Uterus (tissue), 4 donors: ENCODE data around the gene GNB1. TPM values are rescaled to one million over a fixed set of nuclear protein-coding genes. Genes with fewer than 3 reads are reported as not detected.

ENCODE experiments used
- DNase-seq, 2 donors: peaks; one replicate each; pipeline ENCODE4 v3.0.0-alpha.2; 2019 to 2020
- H3K27ac ChIP-seq, 2 donors: fragments of 200-600 bp; sonication (generic); 1 replicate in 1 of 2; 2 replicates in 1 of 2; pipeline ENCODE4 v1.5.1; 2016 to 2018
- H3K27me3 ChIP-seq, 2 donors: fragments of 200-600 bp; sonication (generic); one replicate each; pipeline ENCODE4 v1.5.1; 2018 to 2019; ENCODE audit warnings: control low read depth in 1 of 2
- H3K36me3 ChIP-seq, 2 donors: fragments of 200-600 bp; sonication (generic); one replicate each; pipeline ENCODE4 v1.5.1; 2019; ENCODE audit warnings: control low read depth in 1 of 2
- H3K4me1 ChIP-seq, 2 donors: fragments of 200-600 bp; sonication (generic); one replicate each; pipeline ENCODE4 v1.5.1; 2018 to 2019; ENCODE audit warnings: control low read depth in 1 of 2
- H3K4me3 ChIP-seq, 2 donors: fragments of 200-600 bp; sonication (generic); 1 replicate in 1 of 2; 2 replicates in 1 of 2; pipeline ENCODE4 v1.5.1; 2018 to 2019; ENCODE audit warnings: mild to moderate bottlenecking in 1 of 2
- H3K9me3 ChIP-seq, 2 donors: fragments of 200-600 bp; sonication (generic); one replicate each; pipeline ENCODE4 v1.5.1; 2019; ENCODE audit warnings: control low read depth in 1 of 2
- CTCF ChIP-seq, 4 experiments: fragments of 200-600 bp in 2 of 4; fragments of 450-650 bp in 2 of 4; sonication (generic) in 2 of 4; IDR thresholded peaks; one replicate each; pipeline ENCODE4 v1.5.1; 2016 to 2019; ENCODE audit warnings: antibody characterized with exemption in 4 of 4, mild to moderate bottlenecking in 2 of 4, moderate library complexity in 1 of 4
- POLR2A ChIP-seq, 2 donors: fragments of 450-650 bp; IDR thresholded peaks; one replicate each; pipeline ENCODE4 v1.6.1; 2016; ENCODE audit warnings: antibody characterized with exemption in 2 of 2, mild to moderate bottlenecking in 1 of 2, moderate library complexity in 1 of 2
- intact Hi-C: fragments of 100-400 bp; cut with DNase I; formaldehyde crosslinking; loops from one replicate; pipeline ENCODE4 v1.15.1; 2023; ENCODE audit warnings: low total_unique reads
- total RNA-seq, 4 donors: library from RNA; depleted of rRNA in 3 of 4; stranded (reverse); fragments of >200 nt in 3 of 4; gene quantifications; one replicate each; pipeline versions ENCODE4 v1.1.0 to v1.2.4, GENCODE V29; 2014 to 2023
- donor health status: DM: yes; HTN: yes; CAD: no.

The GNB1 gene
- total RNA-seq, 4 donors from 2014 or later, result 50.2 to 320 (median 104) TPM

- H3K36me3 ChIP-seq, result no peaks in the 10 kb centered on the region
- no peak overlapping the region for H3K4me3 ChIP-seq
- DNase-seq, result no peak
- H3K27ac ChIP-seq, result no peak overlapping the region
- no peaks in the 10 kb centered on the region for H3K4me1 ChIP-seq
- H3K27me3 ChIP-seq, result no peaks in the 10 kb centered on the region
- no peak for TF ChIP-seq POLR2A (IDR thresholded peaks at IDR 0.05)
- TF ChIP-seq CTCF (IDR thresholded peaks at IDR 0.05), result no peak
- no peaks in the 10 kb centered on the region for H3K9me3 ChIP-seq
- intact Hi-C loops, result no loop called here
These were observed 71.1 kb downstream of the GNB1 start for GRCh38 chr1:1819762-1820161.

- Histone ChIP-seq H3K36me3 (no peaks in the 10 kb centered on the region), H3K27me3 (no peaks in the 10 kb centered on the region), H3K4me3 (no peak overlapping the region), H3K27ac (no peak overlapping the region), H3K4me1 (no peaks in the 10 kb centered on the region), H3K9me3 (no peaks in the 10 kb centered on the region)
- intact Hi-C loops, result no loop called here
- no peak for TF ChIP-seq POLR2A (IDR thresholded peaks at IDR 0.05)
- TF ChIP-seq CTCF (IDR thresholded peaks at IDR 0.05), result no peak
- DNase-seq, result no peak
These were observed 73.7 kb downstream of the GNB1 start for GRCh38 chr1:1817221-1817620.

GRCh38 chr1:1815606-1816281 lies 75.1 kb downstream of the GNB1 start:
- TF ChIP-seq POLR2A (IDR thresholded peaks at IDR 0.05), result no peak
- TF ChIP-seq CTCF (IDR thresholded peaks at IDR 0.05), result no peak
- intact Hi-C loops, result no loop called here
- no peaks in the 10 kb centered on the region for H3K27me3 ChIP-seq
- DNase-seq, result no peak
- H3K4me3 ChIP-seq, result no peak overlapping the region
- H3K9me3 ChIP-seq, result no peaks in the 10 kb centered on the region
- no peaks in the 10 kb centered on the region for H3K36me3 ChIP-seq
- H3K4me1 ChIP-seq, result no peaks in the 10 kb centered on the region
- H3K27ac ChIP-seq, result no peak overlapping the region

- Histone ChIP-seq H3K36me3 (no peaks in the 10 kb centered on the region), H3K4me3 (no peak overlapping the region), H3K27me3 (no peaks in the 10 kb centered on the region), H3K9me3 (no peaks in the 10 kb centered on the region), H3K27ac (no peak overlapping the region), H3K4me1 (no peaks in the 10 kb centered on the region)
- TF ChIP-seq POLR2A (IDR thresholded peaks at IDR 0.05), result no peak
- no peak for TF ChIP-seq CTCF (IDR thresholded peaks at IDR 0.05)
- intact Hi-C loops, result no loop called here
- DNase-seq, result no peak
These were observed 81.4 kb downstream of the GNB1 start for GRCh38 chr1:1809489-1809888.

- intact Hi-C loops, result no loop called here
- no peaks in the 10 kb centered on the region for H3K4me1 ChIP-seq
- TF ChIP-seq POLR2A (IDR thresholded peaks at IDR 0.05) (no peak), CTCF (IDR thresholded peaks at IDR 0.05) (no peak)
- no peaks in the 10 kb centered on the region for H3K36me3 ChIP-seq
- no peak overlapping the region for H3K4me3 ChIP-seq
- no peaks in the 10 kb centered on the region for H3K27me3 ChIP-seq
- no peak overlapping the region for H3K27ac ChIP-seq
- no peaks in the 10 kb centered on the region for H3K9me3 ChIP-seq
- no peak for DNase-seq
These were observed 82.7 kb downstream of the GNB1 start for GRCh38 chr1:1808206-1808605.
